Measurements from ENCODE around the gene MAGI2. TPM values are rescaled to one million over a fixed set of nuclear protein-coding genes. Genes with fewer than 3 reads are reported as not detected.

MAGI2 gene
- total and polyA plus RNA-seq, 4 donors: 0.37 to 4.1 (median 1.4) TPM

- 97% methylated on average over 3 of the region's 3 CpGs for WGBS
- no peak for DNase-seq (ENCODE audit: low spot score)
- no peak overlapping the region for H3K9ac ChIP-seq (ENCODE audit: low read depth in 1 of 2, low read length in 2 of 2)
- no peaks in the 10 kb centered on the region for H3K9me3 ChIP-seq (ENCODE audit: control insufficient read depth in 4 of 4, low read length in 3 of 4)
- H3K27me3 ChIP-seq (ENCODE audit: control insufficient read depth in 4 of 4, insufficient read depth in 4 of 4, low read length in 3 of 4): no peaks in the 10 kb centered on the region
- H3K4me1 ChIP-seq (ENCODE audit: control insufficient read depth in 4 of 4, insufficient read depth in 4 of 4, low read length in 3 of 4): peaks cover 0 to 2% (median 0%) of the 10 kb centered on the region in 4 donors
- H3K4me3 ChIP-seq (ENCODE audit: low read depth in 1 of 3, low read length in 3 of 3): no peak overlapping the region
- no peak overlapping the region for H3K27ac ChIP-seq (ENCODE audit: low read depth in 1 of 2, low read length in 2 of 2)
- H3K36me3 ChIP-seq (ENCODE audit: control insufficient read depth in 4 of 4, insufficient read depth in 3 of 4, low read depth in 1 of 4, low read length in 3 of 4): no peaks in the 10 kb centered on the region
- TF ChIP-seq RAD21 (IDR thresholded peaks at IDR 0.05) (no peak), RXRA (IDR thresholded peaks at IDR 0.05) (no peak), JUND (IDR thresholded peaks at IDR 0.05) (no peak), CTCF (IDR thresholded peaks at IDR 0.05; ENCODE audit: low read depth, low read length, missing input control) (no peak), NR2F2 (IDR thresholded peaks at IDR 0.05) (no peak), FOXA2 (IDR thresholded peaks at IDR 0.05) (no peak), TAF1 (conservative IDR thresholded peaks at IDR 0.05) (no peak), YY1 (IDR thresholded peaks at IDR 0.05) (no peak), ZBTB33 (IDR thresholded peaks at IDR 0.05) (no peak), HNF4G (IDR thresholded peaks at IDR 0.05) (no peak), GABPA (IDR thresholded peaks at IDR 0.05 in 1 of 2, conservative IDR thresholded peaks at IDR 0.05 in 1 of 2) (no peak), REST (IDR thresholded peaks at IDR 0.05) (no peak), MAX (IDR thresholded peaks at IDR 0.05) (no peak), FOXA1 (IDR thresholded peaks at IDR 0.05) (no peak), HNF4A (conservative IDR thresholded peaks at IDR 0.05) (no peak)
Measured at GRCh38 chr7:78764571-78764970, 688.9 kb downstream of the MAGI2 start.

- DNase-seq (ENCODE audit: low spot score): no peak
- no peaks in the 10 kb centered on the region for H3K27me3 ChIP-seq (ENCODE audit: control insufficient read depth in 4 of 4, insufficient read depth in 4 of 4, low read length in 3 of 4)
- no peak for TF ChIP-seq HNF4A (conservative IDR thresholded peaks at IDR 0.05)
- TF ChIP-seq JUND (IDR thresholded peaks at IDR 0.05): no peak
- no peak for TF ChIP-seq FOXA1 (IDR thresholded peaks at IDR 0.05)
- TF ChIP-seq FOXA2 (IDR thresholded peaks at IDR 0.05): no peak
- TF ChIP-seq EGR1 (IDR thresholded peaks at IDR 0.05; ENCODE audit: low read depth in 2 of 2): no peak
- no peak for TF ChIP-seq GABPA (IDR thresholded peaks at IDR 0.05 in 1 of 2, conservative IDR thresholded peaks at IDR 0.05 in 1 of 2)
- TF ChIP-seq TAF1 (conservative IDR thresholded peaks at IDR 0.05): no peak
- no peak for TF ChIP-seq ATF3 (IDR thresholded peaks at IDR 0.05)
- TF ChIP-seq SP1 (IDR thresholded peaks at IDR 0.05): no peak
- no peak overlapping the region for H3K9ac ChIP-seq (ENCODE audit: low read depth in 1 of 2, low read length in 2 of 2)
- no peaks in the 10 kb centered on the region for H3K4me1 ChIP-seq (ENCODE audit: control insufficient read depth in 4 of 4, insufficient read depth in 4 of 4, low read length in 3 of 4)
- no peaks in the 10 kb centered on the region for H3K36me3 ChIP-seq (ENCODE audit: control insufficient read depth in 4 of 4, insufficient read depth in 3 of 4, low read depth in 1 of 4, low read length in 3 of 4)
- no peaks in the 10 kb centered on the region for H3K9me3 ChIP-seq (ENCODE audit: control insufficient read depth in 4 of 4, low read length in 3 of 4)
- H3K4me3 ChIP-seq (ENCODE audit: low read depth in 1 of 3, low read length in 3 of 3): no peak overlapping the region
- H3K27ac ChIP-seq (ENCODE audit: low read depth in 1 of 2, low read length in 2 of 2): no peak overlapping the region
- WGBS: 87% methylated on average over 1 of the region's 1 CpG
Measured at GRCh38 chr7:78762625-78763024, 690.8 kb downstream of the MAGI2 start.

Data from liver (tissue), 9 donors.